GM12878 (cell line): ENCODE measurements around the gene SLC35E2B. TPM values are rescaled to one million over a fixed set of nuclear protein-coding genes. Genes with fewer than 3 reads are reported as not detected.
"Not testable (repeated sequence)": the region's sequence is repeated elsewhere in the genome, so short reads cannot be mapped to it uniquely, and the experiment has no call there.

Source experiments
- ATAC-seq: fragments of 200-7000 bp; cut with Tn5 transposase; 3 replicates; pipeline ENCODE4 v1.9.1; 2020; ENCODE audit warnings: mild to moderate bottlenecking, moderate library complexity
- BruUV-seq: library from RNA; stranded (reverse); fragments of 400-500 nt; replicated peaks from 2 replicates; lab custom pipeline; 2021; lab: Mats Ljungman, UMichigan
- CTCF ChIA-PET: fragments of 300-600 bp; sonication (Branson Sonifier 250); formaldehyde crosslinking; extraction: SDS; loops from one replicate; lab custom pipeline; 2021; ENCODE audit warnings: inconsistent platforms; lab: Yijun Ruan, JAX
- POLR2A ChIA-PET: fragments of 350-600 bp; formaldehyde crosslinking; extraction: SDS; loops from one replicate; lab custom pipeline; 2021; ENCODE audit warnings: inconsistent platforms; lab: Charles Lee
- RAD21 ChIA-PET: fragments of 300-600 bp; sonication (Branson Sonifier 250); formaldehyde crosslinking; loops from one replicate; lab custom pipeline; 2023; ENCODE audit warnings: antibody characterized with exemption; ENCODE audit not compliant: unreplicated experiment; lab: Charles Lee
- SMC1A ChIA-PET: fragments of 300-600 bp; sonication (Branson Sonifier 250); formaldehyde crosslinking; loops from one replicate; lab custom pipeline; 2023; ENCODE audit not compliant: unreplicated experiment, uncharacterized antibody; lab: Charles Lee
- DNase-seq: peaks from one replicate; pipeline ENCODE4 v3.0.0-alpha.2; 2011; ENCODE audit warnings: low read depth, low spot score
- FAIRE-seq: peaks from 3 replicates; lab custom pipeline; 2011; peaks lifted over from hg19 to GRCh38; lab: Jason Lieb, UNC
- H2AFZ ChIP-seq: 2 replicates; pipeline ENCODE4 v1.6.0; 2011; ENCODE audit warnings: low read depth, low read length, control low read depth; ENCODE audit not compliant: control insufficient read depth
- H3K27ac ChIP-seq: 2 replicates; pipeline ENCODE4 v1.5.1; 2011; ENCODE audit warnings: control low read depth; ENCODE audit not compliant: control insufficient read depth, insufficient read depth
- H3K27me3 ChIP-seq, 2 experiments: replicated peaks in 1 of 2; 2 replicates each; pipeline versions ENCODE4 v1.6.0 to v1.6.1; 2011; ENCODE audit warnings: low read length in 1 of 2; ENCODE audit not compliant: control insufficient read depth in 2 of 2, insufficient read depth in 2 of 2
- H3K36me3 ChIP-seq, 2 experiments: 2 replicates each; pipeline ENCODE4 v1.5.1; 2011; ENCODE audit warnings: low read length in 1 of 2; ENCODE audit not compliant: control insufficient read depth in 2 of 2, insufficient read depth in 2 of 2
- H3K4me1 ChIP-seq: 2 replicates; pipeline ENCODE4 v1.6.1; 2011; ENCODE audit warnings: mild to moderate bottlenecking, low read length, moderate library complexity, mixed read lengths; ENCODE audit not compliant: control insufficient read depth, insufficient read depth
- H3K4me2 ChIP-seq: 2 replicates; pipeline ENCODE4 v1.6.0; 2011; ENCODE audit warnings: control low read depth; ENCODE audit not compliant: control insufficient read depth, insufficient read depth
- H3K4me3 ChIP-seq: fragments of 200-600 bp; sonication (generic); 2 replicates; pipeline ENCODE4 v1.5.1; 2016
- H3K79me2 ChIP-seq: 2 replicates; pipeline ENCODE4 v1.6.0; 2011; ENCODE audit warnings: low read length; ENCODE audit not compliant: control insufficient read depth, insufficient read depth
- H3K9ac ChIP-seq: 2 replicates; pipeline ENCODE4 v1.8.0; 2011; ENCODE audit warnings: low read length, control low read depth, mixed read lengths; ENCODE audit not compliant: control insufficient read depth, insufficient read depth
- H3K9me3 ChIP-seq: replicated peaks from 3 replicates; pipeline ENCODE4 v1.5.1; 2011; ENCODE audit warnings: mild to moderate bottlenecking, low read length; ENCODE audit not compliant: control insufficient read depth, insufficient read depth
- H4K20me1 ChIP-seq: 2 replicates; pipeline ENCODE4 v1.6.0; 2011; ENCODE audit not compliant: control insufficient read depth, insufficient read depth
- WGBS: methylation state at CpG from one replicate; pipeline ENCODE4 v1.1.6; 2016; ENCODE audit warnings: low lambda C conversion rate; ENCODE audit not compliant: insufficient replicate concordance, insufficient coverage; ENCODE audit errors: missing lambda C conversion rate; 5-methylcytosine and 5-hydroxymethylcytosine counted together
- in situ Hi-C: fragments of 300-500 bp; cut with MboI; formaldehyde crosslinking; loops from 9 replicates; pipeline ENCODE4 v1.14.3; 2018; ENCODE audit warnings: mixed read lengths
- intact Hi-C: fragments of 100-400 bp; cut with micrococcal nuclease; formaldehyde crosslinking; loops from one replicate; pipeline ENCODE4 v1.14.2; 2022; ENCODE audit not compliant: unreplicated experiment
- polyA plus RNA-seq, 11 experiments: library from polyadenylated mRNA; depleted of rRNA in 4 of 11; unstranded in 6 of 11; stranded (reverse) in 5 of 11; fragments of >200 nt; fragmentation: Nextera tagmentation in 4 of 11; fragmentation: Illumina TruSeq in 1 of 11; extraction: Ambion mirVana in 4 of 11; extraction: Trizol in 1 of 11; gene quantifications; 1 replicate in 1 of 11; 2 replicates in 10 of 11; pipeline versions ENCODE4 v1.2.1 to v1.2.3, GENCODE V29; 2011 to 2016; ENCODE audit warnings: inconsistent platforms in 2 of 11, missing spikeins in 2 of 11, low read depth in 1 of 11
- total RNA-seq, 4 experiments: library from RNA; depleted of rRNA in 3 of 4; stranded (reverse); fragments of >200 nt in 3 of 4; fragmentation: Illumina TruSeq in 1 of 4; extraction: Trizol in 1 of 4; gene quantifications; 2 replicates each; pipeline versions ENCODE4 v1.2.1 to v1.2.3, GENCODE V29; 2013 to 2021

Gene SLC35E2B
- total and polyA plus RNA-seq, 10 of the 15 experiments (the other 5 are each of a cell fraction or from before 2014, with no cell fraction given), result 2.6 to 36.7 (median 18.6) TPM

DNA sequence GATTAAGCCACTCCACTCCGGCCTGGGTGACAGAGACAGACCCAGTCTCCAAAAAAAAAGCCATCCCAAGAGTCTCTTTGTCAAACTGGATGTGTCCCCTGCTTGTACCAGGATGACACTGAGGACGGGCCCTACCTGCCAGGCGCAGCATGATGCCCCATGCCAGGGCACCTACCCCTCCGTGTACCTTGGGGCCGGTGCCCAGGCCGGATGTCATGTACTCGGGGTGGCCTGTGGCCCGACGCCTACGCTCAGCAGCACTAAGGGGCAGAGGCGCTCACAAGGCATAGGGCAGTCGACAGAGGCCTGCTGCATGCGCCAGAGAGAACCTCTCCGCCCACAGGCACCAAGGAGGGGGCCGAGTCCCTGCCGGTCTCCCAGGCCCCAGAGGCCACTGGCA, 53.2 kb downstream of the SLC35E2B start:
- intact Hi-C loops, H3K36me3 ChIP-seq, in situ Hi-C loops, BruUV-seq, H4K20me1 ChIP-seq, RAD21 ChIA-PET, H3K4me2 ChIP-seq, H2AFZ ChIP-seq, FAIRE-seq, DNase-seq, H3K4me3 ChIP-seq, H3K27ac ChIP-seq, H3K27me3 ChIP-seq, H3K4me1 ChIP-seq, ATAC-seq, SMC1A ChIA-PET, H3K79me2 ChIP-seq, H3K9ac ChIP-seq, CTCF ChIA-PET, H3K9me3 ChIP-seq: not testable (repeated sequence)
- WGBS, result 100% methylated on average over 12 of the region's 16 CpGs
- POLR2A ChIA-PET, result interaction anchor here (0.7 kb wide), 1 partner anchor 14 kb away, joined by 5 read pairs; no protein-coding TSS in a partner anchor

- H3K4me1 ChIP-seq, H3K27me3 ChIP-seq, H3K27ac ChIP-seq, FAIRE-seq, CTCF ChIA-PET, H3K9ac ChIP-seq, H3K9me3 ChIP-seq, DNase-seq, BruUV-seq, H4K20me1 ChIP-seq, H3K79me2 ChIP-seq, H3K36me3 ChIP-seq, H3K4me3 ChIP-seq, in situ Hi-C loops, ATAC-seq, H2AFZ ChIP-seq, intact Hi-C loops, H3K4me2 ChIP-seq, RAD21 ChIA-PET, SMC1A ChIA-PET: not testable (repeated sequence)
- 95% methylated on average over 8 of the region's 13 CpGs for WGBS
- POLR2A ChIA-PET, result interaction anchor here (0.7 kb wide), 1 partner anchor 15 kb away, joined by 5 read pairs; no protein-coding TSS in a partner anchor
Measured at GRCh38 chr1:1638528-1638927, 54.1 kb downstream of the SLC35E2B start.

- H3K79me2 ChIP-seq, CTCF ChIA-PET, SMC1A ChIA-PET, in situ Hi-C loops, H3K4me2 ChIP-seq, H3K4me3 ChIP-seq, FAIRE-seq, ATAC-seq, intact Hi-C loops, H3K9ac ChIP-seq, POLR2A ChIA-PET, BruUV-seq, H3K27me3 ChIP-seq, H4K20me1 ChIP-seq, DNase-seq, H3K27ac ChIP-seq, H3K4me1 ChIP-seq, H3K36me3 ChIP-seq, H3K9me3 ChIP-seq, RAD21 ChIA-PET, H2AFZ ChIP-seq: not testable (repeated sequence)
- 90% methylated on average over 13 of the region's 14 CpGs for WGBS
Measured at GRCh38 chr1:1637479-1637875, 55.1 kb downstream of the SLC35E2B start.

GRCh38 chr1:1636621-1637478, 55.7 kb downstream of the SLC35E2B start:
- H3K9ac ChIP-seq, H3K9me3 ChIP-seq, RAD21 ChIA-PET, FAIRE-seq, DNase-seq, ATAC-seq, H3K79me2 ChIP-seq, intact Hi-C loops, POLR2A ChIA-PET, H3K4me1 ChIP-seq, CTCF ChIA-PET, H3K4me3 ChIP-seq, in situ Hi-C loops, H2AFZ ChIP-seq, H3K27ac ChIP-seq, H3K36me3 ChIP-seq, SMC1A ChIA-PET, H3K27me3 ChIP-seq, H3K4me2 ChIP-seq, BruUV-seq, H4K20me1 ChIP-seq: not testable (repeated sequence)
- 88% methylated on average over 35 of the region's 37 CpGs for WGBS
